HEK293 (cell line): ENCODE results near the gene OBSCN.

ENCODE experiments used
- AEBP2 ChIP-seq: fragments of 450-650 bp; formaldehyde crosslinking; IDR thresholded peaks from 2 replicates; pipeline ENCODE4 v1.5.1; 2016; ENCODE audit warnings: missing biosample characterization, missing genetic modification characterization, borderline replicate concordance
- ATF2 ChIP-seq: fragments of 450-650 bp; formaldehyde crosslinking; IDR thresholded peaks from 2 replicates; pipeline ENCODE4 v1.5.1; 2016; ENCODE audit warnings: missing biosample characterization, missing genetic modification characterization, low read depth
- BCL11A ChIP-seq: fragments of 450-650 bp; formaldehyde crosslinking; IDR thresholded peaks from 2 replicates; pipeline ENCODE4 v1.5.1; 2016; ENCODE audit warnings: low read depth, missing biosample characterization, missing genetic modification characterization
- GLI2 ChIP-seq: fragments of 450-650 bp; formaldehyde crosslinking; IDR thresholded peaks from 2 replicates; pipeline ENCODE4; 2017; ENCODE audit warnings: missing biosample characterization, missing genetic modification characterization, low read depth, borderline replicate concordance
- PRDM2 ChIP-seq: fragments of 450-650 bp; formaldehyde crosslinking; IDR thresholded peaks from 2 replicates; pipeline ENCODE4 v1.5.1; 2016; ENCODE audit warnings: missing biosample characterization, missing genetic modification characterization, borderline replicate concordance
- PRDM4 ChIP-seq: fragments of 450-650 bp; formaldehyde crosslinking; IDR thresholded peaks from 2 replicates; pipeline ENCODE4 v1.5.1; 2017; ENCODE audit warnings: missing biosample characterization, missing genetic modification characterization
- SCRT1 ChIP-seq: fragments of 450-650 bp; formaldehyde crosslinking; IDR thresholded peaks from 2 replicates; pipeline ENCODE4 v1.5.1; 2016; ENCODE audit warnings: missing biosample characterization, missing genetic modification characterization, borderline replicate concordance
- ZBTB17 ChIP-seq: fragments of 450-650 bp; formaldehyde crosslinking; IDR thresholded peaks from 2 replicates; pipeline ENCODE4 v1.5.1; 2016; ENCODE audit warnings: missing biosample characterization, missing genetic modification characterization
- ZBTB44 ChIP-seq: fragments of 450-650 bp; IDR thresholded peaks from 2 replicates; pipeline ENCODE4 v1.5.1; 2018; ENCODE audit warnings: missing biosample characterization, mild to moderate bottlenecking, missing genetic modification characterization
- ZFHX2 ChIP-seq: fragments of 450-650 bp; formaldehyde crosslinking; conservative IDR thresholded peaks from 2 replicates; pipeline ENCODE4 v1.5.1; 2016; ENCODE audit warnings: missing biosample characterization, missing genetic modification characterization
- ZFP41 ChIP-seq: fragments of 450-650 bp; formaldehyde crosslinking; IDR thresholded peaks from 2 replicates; pipeline ENCODE4 v1.5.1; 2016; ENCODE audit warnings: missing biosample characterization, missing genetic modification characterization, borderline replicate concordance
- ZNF114 ChIP-seq: fragments of 450-650 bp; formaldehyde crosslinking; IDR thresholded peaks from 2 replicates; pipeline ENCODE4 v1.5.0; 2017; ENCODE audit warnings: missing biosample characterization, missing genetic modification characterization
- ZNF16 ChIP-seq: fragments of 450-650 bp; formaldehyde crosslinking; IDR thresholded peaks from 2 replicates; pipeline ENCODE4 v1.5.1; 2016; ENCODE audit warnings: low read depth, missing biosample characterization, missing genetic modification characterization
- ZNF19 ChIP-seq: fragments of 450-650 bp; formaldehyde crosslinking; IDR thresholded peaks from 2 replicates; pipeline ENCODE4; 2016; ENCODE audit warnings: missing biosample characterization, missing genetic modification characterization, low read depth
- ZNF214 ChIP-seq: fragments of 450-650 bp; formaldehyde crosslinking; IDR thresholded peaks from 2 replicates; pipeline ENCODE4 v1.5.1; 2017; ENCODE audit warnings: missing biosample characterization, mild to moderate bottlenecking, missing genetic modification characterization, borderline replicate concordance
- ZNF23 ChIP-seq: fragments of 450-650 bp; formaldehyde crosslinking; IDR thresholded peaks from 2 replicates; pipeline ENCODE4 v1.5.1; 2016; ENCODE audit warnings: missing biosample characterization, missing genetic modification characterization, borderline replicate concordance
- ZNF404 ChIP-seq: fragments of 450-650 bp; formaldehyde crosslinking; IDR thresholded peaks from 2 replicates; pipeline ENCODE4 v1.5.1; 2017; ENCODE audit warnings: missing biosample characterization, missing genetic modification characterization
- ZNF416 ChIP-seq: fragments of 450-650 bp; formaldehyde crosslinking; IDR thresholded peaks from 2 replicates; pipeline ENCODE4 v1.5.1; 2016; ENCODE audit warnings: missing biosample characterization, missing genetic modification characterization
- ZNF510 ChIP-seq: fragments of 450-650 bp; formaldehyde crosslinking; IDR thresholded peaks from 2 replicates; pipeline ENCODE4 v1.5.1; 2018; ENCODE audit warnings: mild to moderate bottlenecking, missing genetic modification characterization, missing biosample characterization; ENCODE audit not compliant: insufficient replicate concordance
- ZNF513 ChIP-seq: fragments of 450-650 bp; IDR thresholded peaks from 2 replicates; pipeline ENCODE4 v1.5.1; 2018; ENCODE audit warnings: missing biosample characterization, missing genetic modification characterization
- ZNF549 ChIP-seq: fragments of 450-650 bp; IDR thresholded peaks from 2 replicates; pipeline ENCODE4 v1.5.1; 2018; ENCODE audit warnings: missing biosample characterization, missing genetic modification characterization, mild to moderate bottlenecking, inconsistent platforms, moderate library complexity
- ZNF571 ChIP-seq: fragments of 450-650 bp; formaldehyde crosslinking; IDR thresholded peaks from 2 replicates; pipeline ENCODE4 v1.5.0; 2017; ENCODE audit warnings: missing biosample characterization, missing genetic modification characterization
- ZNF670 ChIP-seq: fragments of 450-650 bp; formaldehyde crosslinking; IDR thresholded peaks from 2 replicates; pipeline ENCODE4 v1.5.1; 2016; ENCODE audit warnings: missing biosample characterization, missing genetic modification characterization, low read depth
- ZNF747 ChIP-seq: fragments of 450-650 bp; formaldehyde crosslinking; IDR thresholded peaks from 2 replicates; pipeline ENCODE4 v1.5.1; 2016; ENCODE audit warnings: missing biosample characterization, missing genetic modification characterization

OBSCN gene

GRCh38 chr1:228407106-228408040, 199.5 kb downstream of the OBSCN start (continued):
- TF ChIP-seq ATF2 (tag by site-specific recombination): no peak
- TF ChIP-seq ZNF416: no peak
- no peak for TF ChIP-seq GLI2 (tag by site-specific recombination)
- no peak for TF ChIP-seq BCL11A (tag by site-specific recombination)
- no peak for TF ChIP-seq PRDM4
- no peak for TF ChIP-seq ZNF19 (tag by site-specific recombination)
- no peak for TF ChIP-seq ZNF114 (tag by site-specific recombination)
- TF ChIP-seq ZBTB44 (tag by site-specific recombination): no peak
- no peak for TF ChIP-seq ZNF747 (tag by site-specific recombination)
- TF ChIP-seq ZNF214: no peak
- no peak; the same call in 1 of the 2 replicates for TF ChIP-seq ZBTB17
- no peak for TF ChIP-seq ZNF670 (tag by site-specific recombination)
- no peak for TF ChIP-seq ZFP41
- TF ChIP-seq ZNF510 (tag by site-specific recombination): no peak
- no peak for TF ChIP-seq AEBP2 (tag by site-specific recombination)
- no peak for TF ChIP-seq ZNF513 (tag by site-specific recombination)
- no peak for TF ChIP-seq ZNF404 (tag by site-specific recombination)
- TF ChIP-seq ZNF549 (tag by site-specific recombination): no peak
- TF ChIP-seq PRDM2 (tag by site-specific recombination): no peak
- no peak for TF ChIP-seq ZNF23 (tag by site-specific recombination)
- no peak for TF ChIP-seq ZNF16 (tag by site-specific recombination)
- no peak for TF ChIP-seq SCRT1
- no peak for TF ChIP-seq ZNF571 (tag by site-specific recombination)
- TF ChIP-seq ZFHX2 (tag by site-specific recombination): no peak
